Activated CD4-positive, alpha-beta T cell treated with anti-CD3 and anti-CD28 coated beads for 1 hour (primary cell): ENCODE data around the gene CST1.
"Not testable (repeated sequence)": the region's sequence is repeated elsewhere in the genome, so short reads cannot be mapped to it uniquely, and the experiment has no call there.

ENCODE experiments used
- DNase-seq: peaks from one replicate; pipeline ENCODE4 v3.0.0-alpha.2; 2020

CST1 gene

DNA sequence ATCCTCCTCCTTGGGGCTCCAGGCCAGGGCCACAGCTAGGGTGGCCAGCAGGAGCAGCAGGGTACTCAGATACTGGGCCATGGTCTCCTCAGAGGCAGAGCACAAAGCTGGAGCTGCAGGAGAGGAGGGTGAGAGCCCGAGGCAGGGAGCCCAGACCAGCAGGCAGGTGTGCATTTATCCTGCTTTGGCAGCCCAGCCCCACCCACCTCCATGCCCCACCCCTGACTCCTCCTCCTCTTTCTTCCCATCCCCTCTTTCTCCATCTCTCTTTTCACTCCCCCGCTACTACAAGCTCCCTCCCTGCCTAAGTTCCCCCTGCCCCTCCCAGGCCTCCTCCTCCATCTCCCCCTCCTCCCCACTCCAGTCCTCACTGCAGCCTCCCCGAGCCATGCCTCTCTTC is at the start of gene CST1:
Gene CST1, minus strand, starts transcription at position 150 of the 400 bp plus-strand sequence. Its CDS starts 69 bp downstream, at position 81.
- DNase-seq = not testable (repeated sequence)

DNA sequence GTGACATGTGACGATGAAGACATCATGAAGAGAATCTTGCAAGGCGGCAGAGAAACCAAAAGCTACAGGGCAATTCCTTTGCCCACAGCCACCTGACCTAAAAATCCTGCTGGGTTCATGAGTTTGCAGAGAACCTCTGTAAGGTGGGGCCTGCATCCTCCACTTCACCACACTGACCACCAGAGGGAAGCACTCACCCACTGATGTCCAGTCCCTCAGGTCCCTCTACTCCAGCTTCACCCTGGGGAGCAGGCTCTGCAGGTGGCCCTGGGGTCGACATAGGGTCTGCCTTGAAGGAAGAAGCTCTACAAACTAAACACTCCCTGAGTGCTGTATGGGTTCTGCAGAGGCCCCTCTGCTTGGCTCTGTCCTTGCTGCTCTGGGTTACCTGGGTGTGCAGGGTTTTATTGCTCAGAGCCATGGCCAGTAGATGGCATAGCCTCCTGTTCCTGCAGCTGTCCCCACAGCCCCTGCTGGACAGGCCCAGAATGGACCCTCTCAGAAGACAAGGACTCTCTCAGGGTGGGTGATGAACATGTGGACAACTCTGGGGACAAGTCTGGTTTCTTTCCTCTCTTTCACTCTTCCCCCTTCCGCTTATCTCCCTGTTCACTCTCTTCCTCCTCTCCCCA is 48.6 kb upstream of the CST1 start:
- not testable (repeated sequence) for DNase-seq

GRCh38 chr20:23795526-23795925 is 44.8 kb upstream of the CST1 start:
- DNase-seq = no peak

GRCh38 chr20:23794841-23795240 is 44.1 kb upstream of the CST1 start:
- DNase-seq = no peak

DNA sequence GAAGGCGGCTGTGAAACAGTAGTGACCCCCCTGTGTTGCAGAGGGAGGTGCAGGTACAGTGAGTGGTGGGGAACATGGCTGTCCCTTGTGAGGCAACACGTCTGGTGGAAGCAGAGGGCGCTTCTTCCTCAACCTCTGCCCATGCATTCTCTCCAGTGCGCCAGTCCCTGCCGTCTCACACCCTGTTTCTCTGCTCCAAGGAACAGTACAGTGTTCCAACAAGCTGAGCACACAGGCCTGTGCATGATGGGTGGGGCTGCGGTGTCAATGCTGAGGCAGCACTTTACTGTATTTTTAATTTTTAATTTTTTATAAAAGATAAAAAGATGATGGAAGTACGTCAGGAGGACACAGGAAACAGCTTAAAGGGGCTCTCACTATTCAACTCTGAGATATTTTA is 43.3 kb upstream of the CST1 start:
- no peak for DNase-seq

DNA sequence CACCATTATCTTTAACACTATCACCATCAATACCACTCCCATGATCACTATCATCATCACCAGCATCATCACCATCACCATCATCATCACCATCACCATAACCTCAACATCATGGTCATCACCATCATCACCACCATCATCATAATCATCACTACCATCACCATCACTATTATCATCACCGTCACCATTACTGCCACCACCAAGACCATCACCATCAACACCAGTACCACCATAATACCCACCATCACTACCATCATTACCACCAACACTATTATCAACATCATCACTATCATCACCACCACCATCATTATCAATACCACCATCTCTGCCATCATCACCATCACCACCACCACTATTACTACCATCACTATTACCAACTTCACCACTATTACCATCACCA is 32.7 kb upstream of the CST1 start:
- no peak for DNase-seq

DNA sequence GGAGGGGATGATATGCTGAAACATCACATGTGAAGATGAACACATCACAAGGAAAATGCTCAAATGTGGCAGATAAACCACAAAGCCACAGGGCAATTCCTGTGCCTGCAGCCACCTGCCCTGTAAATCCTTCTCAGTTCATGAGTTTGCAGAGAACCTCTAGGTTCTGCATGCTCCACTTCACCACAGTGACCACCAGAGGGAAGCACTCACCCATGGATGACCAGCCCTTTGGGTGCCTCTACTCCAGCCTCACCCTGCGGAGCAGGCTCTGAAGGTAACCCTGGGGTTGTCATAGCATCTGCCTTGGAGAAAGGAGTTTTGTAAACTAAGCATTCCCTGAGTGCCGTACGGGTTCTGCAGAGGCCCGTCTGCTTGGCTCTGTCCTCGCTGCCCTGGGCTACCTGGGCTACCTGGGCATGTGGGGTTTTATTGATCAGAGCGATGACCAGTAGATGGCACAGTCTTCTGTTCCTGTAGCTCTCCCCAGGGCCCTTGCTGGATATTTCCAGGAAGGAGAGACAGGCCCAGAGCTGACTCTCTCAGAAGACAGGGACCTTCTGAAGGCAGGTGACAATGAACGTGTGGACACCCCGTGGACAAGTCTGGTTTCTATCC is 31.7 kb upstream of the CST1 start:
- DNase-seq = no peak

- not testable (repeated sequence) for DNase-seq
Observed at GRCh38 chr20:23778676-23779075, 27.9 kb upstream of the CST1 start.

DNA sequence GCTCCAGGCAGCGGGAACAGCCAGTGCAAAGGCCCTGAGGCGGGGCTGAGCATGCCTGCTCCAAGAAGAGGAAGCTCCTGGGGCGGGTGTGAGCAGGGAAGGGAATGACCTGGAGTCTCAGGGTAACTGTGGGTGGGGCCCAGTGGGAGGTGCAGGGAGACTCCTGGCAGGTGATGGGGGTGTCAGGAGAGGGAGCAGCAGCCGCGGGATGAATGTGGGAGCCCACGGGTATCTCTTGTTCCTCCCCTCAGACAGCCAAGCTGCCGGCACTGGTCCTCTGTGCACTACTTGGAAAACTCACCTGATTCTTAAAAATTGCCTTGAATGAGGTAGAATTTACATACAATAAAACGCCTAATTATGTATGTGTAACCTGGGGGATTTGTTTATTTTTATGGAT is 26.6 kb upstream of the CST1 start:
- DNase-seq = not testable (repeated sequence)

- DNase-seq = no peak
Observed at GRCh38 chr20:23776067-23776771, 25.5 kb upstream of the CST1 start.

DNA sequence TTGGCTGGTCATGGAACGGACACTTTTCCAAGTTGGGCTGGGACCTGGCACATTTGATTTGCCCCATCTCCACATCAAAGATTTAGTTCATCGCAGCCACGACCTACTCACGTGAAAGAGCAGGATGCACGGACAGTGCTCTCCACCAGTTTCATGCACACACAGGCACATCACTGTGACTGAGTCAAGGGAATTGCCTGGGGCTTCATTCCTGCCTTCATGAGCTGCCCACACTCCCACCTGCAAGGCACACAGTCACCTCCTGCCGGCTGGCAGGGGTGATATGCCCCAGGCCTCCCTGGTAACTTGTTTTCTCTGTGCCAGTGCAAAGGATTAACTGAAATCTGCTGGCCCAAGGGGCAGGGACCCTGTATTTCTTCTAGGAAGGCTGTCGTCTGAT is 23.3 kb upstream of the CST1 start:
- no peak for DNase-seq

- DNase-seq = no peak
Observed at GRCh38 chr20:23773579-23773978, 22.8 kb upstream of the CST1 start.

DNA sequence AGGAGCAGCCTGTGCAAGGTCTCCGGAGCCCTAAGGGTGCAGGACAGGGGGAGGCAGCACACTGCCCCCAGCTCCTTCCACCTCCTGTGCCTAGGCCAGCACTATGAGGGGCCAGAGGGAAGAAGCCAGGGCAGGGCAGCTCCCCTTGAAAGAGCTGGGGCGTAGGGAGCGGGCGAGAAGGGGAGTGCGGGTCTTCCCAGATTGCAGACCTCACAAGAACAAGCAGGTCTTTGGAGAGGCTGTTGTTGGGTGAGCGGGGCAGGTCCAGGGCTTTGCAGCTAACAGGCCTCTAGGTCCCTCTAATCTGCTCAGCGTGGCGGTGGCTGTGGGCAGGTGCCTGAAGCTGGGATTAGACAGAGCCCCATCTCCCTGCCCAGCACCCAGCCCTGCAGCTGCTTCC is 22.4 kb upstream of the CST1 start:
- no peak for DNase-seq

GRCh38 chr20:23772074-23772473 is 21.3 kb upstream of the CST1 start:
- no peak for DNase-seq

DNA sequence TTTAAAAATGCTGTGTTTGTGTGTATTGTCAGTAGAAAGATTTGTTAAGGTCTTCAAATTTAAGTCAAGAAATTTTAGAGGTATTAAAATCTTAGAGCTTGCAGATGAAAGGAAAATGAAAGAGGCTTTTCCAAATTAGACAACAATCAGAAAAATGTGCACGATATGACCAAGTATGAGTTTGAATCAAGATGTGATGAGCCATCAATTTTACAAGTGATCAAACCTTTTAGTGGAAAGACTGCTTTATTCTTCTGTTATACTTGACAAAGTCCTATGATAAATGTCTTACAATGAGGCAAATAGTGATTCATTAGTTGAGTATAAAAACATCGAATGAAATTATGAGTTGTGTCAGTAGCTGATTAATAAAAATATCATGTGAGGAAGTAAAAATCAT is 19.6 kb upstream of the CST1 start:
- no peak for DNase-seq

GRCh38 chr20:23768520-23768919 is 17.8 kb upstream of the CST1 start:
- DNase-seq = not testable (repeated sequence)

- DNase-seq = no peak
Observed at GRCh38 chr20:23766531-23766930, 15.8 kb upstream of the CST1 start.

- DNase-seq = no peak
Observed at GRCh38 chr20:23765578-23765977, 14.8 kb upstream of the CST1 start.

- not testable (repeated sequence) for DNase-seq
Observed at GRCh38 chr20:23764630-23765029, 13.9 kb upstream of the CST1 start.

GRCh38 chr20:23763345-23763744 is 12.6 kb upstream of the CST1 start:
- no peak for DNase-seq

DNA sequence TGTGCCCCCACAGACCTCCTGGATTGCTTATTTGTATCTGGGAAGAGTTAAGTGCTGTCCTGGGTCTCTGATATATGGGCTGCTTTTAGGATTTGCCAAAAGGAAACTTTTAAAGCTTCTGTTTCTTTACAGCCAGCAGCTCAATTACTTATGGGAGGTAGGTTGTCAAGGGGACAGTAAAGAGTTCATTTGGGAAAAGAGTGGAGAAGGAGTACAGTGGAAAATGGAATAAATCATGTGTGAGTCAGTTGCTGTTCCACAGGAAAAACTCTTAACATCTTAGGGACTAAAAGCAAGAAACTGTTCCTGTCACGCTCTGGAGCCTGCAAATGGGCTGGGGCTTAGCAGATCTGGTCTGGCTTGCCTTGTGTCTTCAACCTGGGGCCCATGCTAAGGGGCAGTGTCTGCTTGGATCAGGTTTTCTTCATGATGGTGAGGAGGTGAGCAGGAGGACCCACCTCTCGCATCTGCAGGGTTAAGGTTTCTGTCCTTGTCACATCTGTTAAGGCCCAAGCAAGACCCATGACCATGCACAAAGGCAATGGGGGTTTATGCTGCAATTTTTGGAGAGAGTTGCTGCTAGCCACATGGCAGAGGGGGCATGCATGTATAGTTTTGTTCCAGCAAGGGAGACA is 8.7 kb upstream of the CST1 start:
- no peak for DNase-seq

GRCh38 chr20:23756792-23757191 is 6.1 kb upstream of the CST1 start:
- DNase-seq = not testable (repeated sequence)

GRCh38 chr20:23755131-23755611 is 4.4 kb upstream of the CST1 start:
- not testable (repeated sequence) for DNase-seq

DNA sequence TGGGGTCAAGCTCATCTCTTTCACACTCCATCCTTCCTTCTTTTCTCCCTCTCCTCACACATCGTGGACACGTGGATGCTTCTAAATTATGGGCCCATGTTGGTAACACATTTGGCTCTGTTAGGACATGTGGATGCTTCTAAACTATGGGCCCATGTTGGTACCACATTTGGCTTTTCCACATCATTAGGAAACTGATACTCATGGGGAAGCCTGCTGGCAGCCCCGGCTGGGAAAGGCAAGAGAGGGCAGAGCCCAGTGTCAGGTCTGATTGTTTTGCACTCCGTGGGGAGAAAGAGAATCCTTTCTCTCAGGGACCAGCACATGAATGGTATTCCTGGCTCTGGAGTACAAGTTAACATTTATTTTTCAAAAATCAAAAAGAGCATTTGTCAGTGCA is 4.0 kb upstream of the CST1 start:
- no peak for DNase-seq
